Measurements from ENCODE around the gene MAN1B1. TPM values are rescaled to one million over a fixed set of nuclear protein-coding genes. Genes with fewer than 3 reads are reported as not detected.

MAN1B1 gene
- total and polyA plus RNA-seq, 2 donors (not counting 3 experiments of a cell fraction or from before 2014, with no cell fraction given): 75.3 to 83.3 TPM

DNA sequence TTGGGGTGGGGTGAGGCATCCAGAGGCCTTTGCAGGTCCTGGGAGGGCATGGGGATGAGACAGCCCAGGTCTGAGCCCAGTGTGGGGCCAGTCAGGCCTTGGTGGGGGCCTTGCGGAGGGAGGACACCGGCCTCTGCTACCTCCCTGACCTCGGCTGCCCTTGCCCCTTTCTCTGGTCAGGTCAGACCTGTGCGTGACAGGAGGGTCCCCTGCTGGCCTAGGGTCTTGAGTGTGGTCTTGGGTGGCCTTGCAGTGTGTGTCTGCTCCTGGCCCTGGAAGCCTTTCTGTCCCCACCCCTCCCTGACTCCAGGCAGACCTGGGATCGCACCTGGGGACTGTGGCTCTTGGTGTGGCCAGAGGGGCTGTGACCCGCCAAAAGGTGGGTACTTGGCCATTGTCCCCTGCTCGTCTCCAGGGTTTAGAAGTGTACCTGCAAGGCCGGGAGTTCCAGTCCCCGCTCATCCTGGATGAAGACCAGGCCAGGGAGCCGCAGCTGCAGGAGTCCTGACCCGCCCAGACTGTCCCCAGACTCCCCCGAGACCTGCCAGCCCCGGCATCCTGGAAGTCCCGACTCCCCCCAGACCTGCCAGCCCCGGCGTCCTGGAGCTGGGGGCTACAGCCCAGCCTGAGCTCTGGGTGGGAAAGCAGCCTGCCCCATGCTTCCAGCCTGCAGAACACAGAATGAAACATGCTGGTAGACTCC, 4.4 kb upstream of the MAN1B1 start:
- TF ChIP-seq FOS (IDR thresholded peaks at IDR 0.05; ENCODE audit: borderline replicate concordance, insufficient read depth, low read length): no peak
- no peak for TF ChIP-seq GATA2 (IDR thresholded peaks at IDR 0.05; ENCODE audit: insufficient read depth, insufficient read length, low read depth, low read length)
- TF ChIP-seq, protein P1, sequence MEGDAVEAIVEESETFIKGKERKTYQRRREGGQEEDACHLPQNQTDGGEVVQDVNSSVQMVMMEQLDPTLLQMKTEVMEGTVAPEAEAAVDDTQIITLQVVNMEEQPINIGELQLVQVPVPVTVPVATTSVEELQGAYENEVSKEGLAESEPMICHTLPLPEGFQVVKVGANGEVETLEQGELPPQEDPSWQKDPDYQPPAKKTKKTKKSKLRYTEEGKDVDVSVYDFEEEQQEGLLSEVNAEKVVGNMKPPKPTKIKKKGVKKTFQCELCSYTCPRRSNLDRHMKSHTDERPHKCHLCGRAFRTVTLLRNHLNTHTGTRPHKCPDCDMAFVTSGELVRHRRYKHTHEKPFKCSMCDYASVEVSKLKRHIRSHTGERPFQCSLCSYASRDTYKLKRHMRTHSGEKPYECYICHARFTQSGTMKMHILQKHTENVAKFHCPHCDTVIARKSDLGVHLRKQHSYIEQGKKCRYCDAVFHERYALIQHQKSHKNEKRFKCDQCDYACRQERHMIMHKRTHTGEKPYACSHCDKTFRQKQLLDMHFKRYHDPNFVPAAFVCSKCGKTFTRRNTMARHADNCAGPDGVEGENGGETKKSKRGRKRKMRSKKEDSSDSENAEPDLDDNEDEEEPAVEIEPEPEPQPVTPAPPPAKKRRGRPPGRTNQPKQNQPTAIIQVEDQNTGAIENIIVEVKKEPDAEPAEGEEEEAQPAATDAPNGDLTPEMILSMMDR (IDR thresholded peaks at IDR 0.05; ENCODE audit: extremely low read depth in 1 of 2, insufficient read depth in 1 of 2, low read depth in 1 of 2, low read length in 2 of 2): no peak
- TF ChIP-seq POLR2AphosphoS5 (IDR thresholded peaks at IDR 0.05; ENCODE audit: insufficient read depth, low read depth, low read length): no peak
- TF ChIP-seq MYC (IDR thresholded peaks at IDR 0.05; ENCODE audit: low read depth, low read length): no peak
- TF ChIP-seq JUN (IDR thresholded peaks at IDR 0.05; ENCODE audit: borderline replicate concordance, insufficient read depth, insufficient read length, low read depth): no peak
- no peak for TF ChIP-seq EZH2 (IDR thresholded peaks at IDR 0.05; ENCODE audit: borderline replicate concordance, low read depth, low read length, severe bottlenecking)
- TF ChIP-seq, protein P2, sequence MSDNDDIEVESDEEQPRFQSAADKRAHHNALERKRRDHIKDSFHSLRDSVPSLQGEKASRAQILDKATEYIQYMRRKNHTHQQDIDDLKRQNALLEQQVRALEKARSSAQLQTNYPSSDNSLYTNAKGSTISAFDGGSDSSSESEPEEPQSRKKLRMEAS (IDR thresholded peaks at IDR 0.05; ENCODE audit: insufficient read depth, insufficient read length): no peak
- TF ChIP-seq POLR2A (IDR thresholded peaks at IDR 0.05; ENCODE audit: low read depth, low read length): no peak
- dilution Hi-C loops (cut with MboI; ENCODE audit: extremely low pct_ligation_motif_present, low sequenced_read_pairs) (no loop called here), intact Hi-C loops (cut with micrococcal nuclease) (no loop called here)
- Histone ChIP-seq H3K4me1 (ENCODE audit: control insufficient read depth, extremely low read depth, insufficient read depth, low read length) (peaks cover 26% of the 10 kb centered on the region), H3K27me3 (ENCODE audit: control insufficient read depth in 2 of 2, insufficient read depth in 2 of 2, low read length in 2 of 2) (no peaks in the 10 kb centered on the region), H3K4me3 (replicated peaks in 1 of 3; ENCODE audit: insufficient read depth in 1 of 3, low read depth in 1 of 3, low read length in 3 of 3) (no peak overlapping the region), H3K9ac (replicated peaks; ENCODE audit: extremely low read depth, insufficient read depth, low read length) (no peak overlapping the region), H3K9me1 (replicated peaks; ENCODE audit: control insufficient read depth, extremely low read depth, insufficient read depth, low read length) (no peaks in the 10 kb centered on the region), H2AFZ (ENCODE audit: low read depth, low read length) (no peak overlapping the region), H3K36me3 (ENCODE audit: control insufficient read depth in 2 of 2, extremely low read depth in 1 of 2, insufficient read depth in 2 of 2, low read length in 2 of 2) (peaks cover 0 to 32% of the 10 kb centered on the region in 2 experiments), H3K4me2 (ENCODE audit: insufficient read depth, low read length) (no peak overlapping the region), H3K27ac (ENCODE audit: insufficient read depth, low read depth, low read length) (no peak overlapping the region), H3K79me2 (ENCODE audit: control insufficient read depth, insufficient read depth, low read length) (peaks cover 6% of the 10 kb centered on the region), H3K9me3 (replicated peaks; ENCODE audit: control insufficient read depth, insufficient read depth, low read length) (no peaks in the 10 kb centered on the region), H4K20me1 (replicated peaks; ENCODE audit: control insufficient read depth, extremely low read depth, insufficient read depth, low read length) (no peaks in the 10 kb centered on the region)
- BruUV-seq (replicated peaks): no TSS peak
- ChIA-PET POLR2A (no interaction called here), CTCF (interaction anchor here (0.7 to 2.8 kb wide), 4 partner anchors 18 to 47 kb away, joined by 3 to 12 read pairs (median 6); partner anchors contain the start of gene NPDC1)
- no peak for DNase-seq (ENCODE audit: low read depth, low spot score)
- FAIRE-seq: no peak

Data from endothelial cell of umbilical vein (primary cell).